PC-3 (cell line): ENCODE results near the gene DENND2D. TPM values are rescaled to one million over a fixed set of nuclear protein-coding genes. Genes with fewer than 3 reads are reported as not detected.
A peak's percentile ranks its signal among the peaks of the same experiment; 100 is the strongest.

ENCODE experiments used
- ATAC-seq: fragments of 200-7000 bp; cut with Tn5 transposase; 2 replicates; pipeline ENCODE4 v1.9.1; 2020; ENCODE audit warnings: mild to moderate bottlenecking, moderate library complexity
- BruUV-seq: library from RNA; stranded (reverse); fragments of 400-500 nt; replicated peaks from 2 replicates; lab custom pipeline; 2021; lab: Mats Ljungman, UMichigan
- CTCF ChIA-PET: fragments of 300-600 bp; sonication (Branson Sonifier 250); formaldehyde crosslinking; loops from one replicate; lab custom pipeline; 2022; ENCODE audit warnings: antibody characterized with exemption; lab: Charles Lee
- POLR2A ChIA-PET: fragments of 300-600 bp; sonication (Branson Sonifier 250); formaldehyde crosslinking; loops from one replicate; lab custom pipeline; 2022; ENCODE audit warnings: antibody characterized with exemption; ENCODE audit not compliant: unreplicated experiment; lab: Charles Lee
- DNase-seq: peaks from one replicate; pipeline ENCODE4 v3.0.0-alpha.2; 2015
- H2AFZ ChIP-seq: fragments of 300-600 bp; sonication (generic); 2 replicates; pipeline ENCODE4 v1.6.0; 2016; ENCODE audit warnings: antibody characterized with exemption, low read length
- H3F3A ChIP-seq: fragments of 300-600 bp; sonication (generic); one replicate; pipeline ENCODE4 v1.6.0; 2017; ENCODE audit warnings: antibody characterized with exemption, low read length, control low read depth, mild to moderate bottlenecking; ENCODE audit not compliant: unreplicated experiment
- H3K27ac ChIP-seq: fragments of 300-600 bp; sonication (generic); 2 replicates; pipeline ENCODE4 v1.5.1; 2016; ENCODE audit warnings: mild to moderate bottlenecking, low read length
- H3K27me3 ChIP-seq: fragments of 300-600 bp; sonication (generic); 2 replicates; pipeline ENCODE4 v1.6.1; 2016; ENCODE audit warnings: low read length, mixed read lengths
- H3K36me3 ChIP-seq: fragments of 300-600 bp; sonication (generic); 2 replicates; pipeline ENCODE4 v1.6.1; 2016; ENCODE audit warnings: low read depth, mixed run types, low read length, mixed read lengths
- H3K4me1 ChIP-seq: fragments of 300-600 bp; sonication (generic); 2 replicates; pipeline ENCODE4 v1.5.1; 2016; ENCODE audit warnings: low read length; ENCODE audit not compliant: insufficient read depth
- H3K4me2 ChIP-seq: fragments of 300-600 bp; sonication (generic); 2 replicates; pipeline ENCODE4 v1.6.0; 2016; ENCODE audit warnings: low read length
- H3K4me3 ChIP-seq: fragments of 300-600 bp; sonication (generic); 2 replicates; pipeline ENCODE4 v1.5.1; 2016; ENCODE audit warnings: mild to moderate bottlenecking, low read length, mixed read lengths
- H3K79me2 ChIP-seq: fragments of 300-600 bp; sonication (generic); 2 replicates; pipeline ENCODE4 v1.6.1; 2017; ENCODE audit warnings: low read length, mixed read lengths
- H3K9ac ChIP-seq: fragments of 300-600 bp; sonication (generic); 2 replicates; pipeline ENCODE4 v1.6.0; 2016; ENCODE audit warnings: mild to moderate bottlenecking, low read length
- H3K9me2 ChIP-seq: fragments of 300-600 bp; sonication (generic); replicated peaks from 2 replicates; pipeline ENCODE4 v1.6.1; 2016; ENCODE audit warnings: mixed run types, low read length, mixed read lengths
- H3K9me3 ChIP-seq: fragments of 300-600 bp; sonication (generic); 2 replicates; pipeline ENCODE4 v1.6.1; 2016; ENCODE audit warnings: low read length, mixed read lengths
- H4K20me1 ChIP-seq: fragments of 300-600 bp; sonication (generic); 2 replicates; pipeline ENCODE4 v1.6.1; 2016; ENCODE audit warnings: low read length, mixed read lengths
- CTCF ChIP-seq: fragments of 300-600 bp; sonication (generic); conservative IDR thresholded peaks from 2 replicates; pipeline ENCODE4 v1.5.1; 2017; ENCODE audit warnings: antibody characterized with exemption, low read depth, mild to moderate bottlenecking, low read length
- EZH2 ChIP-seq: fragments of 300-600 bp; sonication (generic); IDR thresholded peaks from one replicate; pipeline ENCODE4 v1.6.1; 2017; ENCODE audit warnings: antibody characterized with exemption, mild to moderate bottlenecking, low read length; ENCODE audit not compliant: unreplicated experiment
- intact Hi-C: fragments of 100-400 bp; cut with micrococcal nuclease; formaldehyde crosslinking; loops from 2 replicates; pipeline ENCODE4 v1.9.0; 2023
- total RNA-seq: library from RNA; depleted of rRNA; stranded (reverse); fragments of >200 nt; gene quantifications from 2 replicates; pipeline ENCODE4 v1.2.3, GENCODE V29; 2014; rRNA removed

Gene DENND2D
- total RNA-seq, 1 experiment from 2014 or later = 4.0 TPM

- intact Hi-C loops = no loop called here
- Histone ChIP-seq H3K4me3 (peak overlapping the region; percentile 88), H3K9ac (peak overlapping the region; percentile 89), H3K79me2 (peaks cover 64% of the 10 kb centered on the region), H3K9me3 (no peaks in the 10 kb centered on the region), H3K27me3 (no peaks in the 10 kb centered on the region), H2AFZ (peak overlapping the region; percentile 99), H3K4me1 (peaks cover 27% of the 10 kb centered on the region), H3F3A (no peaks in the 10 kb centered on the region), H3K4me2 (peak overlapping the region; percentile 91), H3K9me2 (no peaks in the 10 kb centered on the region), H3K27ac (peak overlapping the region; percentile 47), H4K20me1 (0 out of 2 replicates have a peak, but pooled peaks cover 4% of the 10 kb centered on the region), H3K36me3 (peaks cover 3% of the 10 kb centered on the region; the same call in 1 of the 2 replicates)
- BruUV-seq = TSS peak; percentile 59
- ChIA-PET CTCF (no interaction called here), POLR2A (interaction anchor here (0.6 kb wide), 1 partner anchor 732 kb away, joined by 3 read pairs; the partner anchor contains the start of gene LAMTOR5)
- peak; percentile 57 for DNase-seq
- ATAC-seq = peak; percentile 57
- TF ChIP-seq EZH2 = no peak
- no peak for TF ChIP-seq CTCF
Observed at GRCh38 chr1:111139324-111139955, 61.0 kb downstream of the DENND2D start.

Other genes with a start within 250 kb of the DENND2D start
- 12.6 and 18.1 TPM in 2 replicates for gene LRIF1, start 236.7 kb downstream of the DENND2D start, total RNA-seq
- 25.7 and 30.0 TPM in 2 replicates for gene DRAM2, start 60.6 kb downstream of the DENND2D start, total RNA-seq
- gene CEPT1, start 60.4 kb downstream of the DENND2D start, total RNA-seq = 20.6 and 29.6 TPM in 2 replicates
- gene CHI3L2, start 27.1 kb upstream of the DENND2D start, total RNA-seq = 0.55 TPM in 1 of 2 replicates, not detected in the other
- not detected in 2 replicates for gene CHIA, start 90.2 kb upstream of the DENND2D start, total RNA-seq
- 7.8 and 8.2 TPM in 2 replicates for gene OVGP1, start 227.1 kb upstream of the DENND2D start, total RNA-seq
- 62.1 and 67.9 TPM in 2 replicates for gene WDR77, start 248.6 kb upstream of the DENND2D start, total RNA-seq
- 448 and 612 TPM in 2 replicates for gene ATP5PB, start 248.8 kb upstream of the DENND2D start, total RNA-seq